ENCODE data around the gene AGPAT4.

GRCh38 chr6:161217628-161218027 is 56.2 kb downstream of the AGPAT4 start:
- TF ChIP-seq CTCF (IDR thresholded peaks at IDR 0.05; ENCODE audit: extremely low read depth in 1 of 2, insufficient read depth in 1 of 2, low read depth in 1 of 2, low read length in 2 of 2) = no peak
- TF ChIP-seq EZH2 (IDR thresholded peaks at IDR 0.05; ENCODE audit: borderline replicate concordance, low read depth, low read length, severe bottlenecking) = no peak
- TF ChIP-seq POLR2AphosphoS5 (IDR thresholded peaks at IDR 0.05; ENCODE audit: insufficient read depth, low read depth, low read length) = no peak
- no peak for TF ChIP-seq MYC (IDR thresholded peaks at IDR 0.05; ENCODE audit: low read depth, low read length)
- TF ChIP-seq POLR2A (IDR thresholded peaks at IDR 0.05; ENCODE audit: low read depth, low read length) = no peak
